Posterior cingulate gyrus (tissue), 11 donors: ENCODE measurements around the gene IL17A.

Experiments
- DNase-seq, 10 donors: peaks; one replicate each; pipeline versions ENCODE4 v3.0.0 to v3.0.0-alpha.2; 2020 to 2021; ENCODE audit warnings: mixed read lengths in 3 of 10
- intact Hi-C: fragments of 100-400 bp; cut with DNase I; formaldehyde crosslinking; loops from one replicate; pipeline ENCODE4 v1.15.1; 2023

The IL17A gene

DNA sequence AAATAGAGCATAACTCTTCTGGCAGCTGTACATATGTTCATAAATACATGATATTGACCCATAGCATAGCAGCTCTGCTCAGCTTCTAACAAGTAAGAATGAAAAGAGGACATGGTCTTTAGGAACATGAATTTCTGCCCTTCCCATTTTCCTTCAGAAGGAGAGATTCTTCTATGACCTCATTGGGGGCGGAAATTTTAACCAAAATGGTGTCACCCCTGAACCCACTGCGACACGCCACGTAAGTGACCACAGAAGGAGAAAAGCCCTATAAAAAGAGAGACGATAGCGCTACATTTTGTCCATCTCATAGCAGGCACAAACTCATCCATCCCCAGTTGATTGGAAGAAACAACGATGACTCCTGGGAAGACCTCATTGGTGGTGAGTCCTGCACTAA lies at the start of gene IL17A:
Gene IL17A (plus strand): TSS at position 301 of the 400 bp plus-strand sequence. CDS start 57 bp downstream, at position 358.
- DNase-seq, result no peak
- intact Hi-C loops, result no loop called here

DNA sequence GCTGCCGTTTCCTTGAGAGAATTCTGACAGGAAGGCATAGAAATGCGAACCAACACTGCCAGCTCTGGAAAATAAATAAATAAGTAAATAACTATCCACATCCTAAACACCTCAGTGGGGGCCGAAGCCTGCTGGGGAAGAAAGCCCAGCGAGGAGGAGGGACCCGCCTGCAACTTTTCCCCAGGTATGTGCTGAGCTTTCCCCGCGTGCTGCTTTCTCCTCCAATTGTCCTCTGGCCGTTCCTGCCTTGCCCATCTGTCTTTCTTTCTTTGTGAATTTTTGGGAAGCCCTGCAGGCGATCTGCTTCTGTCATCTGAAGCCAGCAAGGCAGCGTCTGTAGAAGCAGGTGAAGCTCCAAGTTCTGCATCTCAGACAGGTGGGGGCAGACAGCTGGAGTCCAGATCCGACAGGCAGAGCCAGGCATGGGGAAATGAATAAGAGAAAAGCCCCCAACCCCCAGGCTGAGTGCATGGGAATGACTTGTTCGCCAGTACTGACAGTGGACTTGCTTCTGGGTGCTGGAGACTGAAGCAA lies 49.2 kb upstream of the IL17A start:
- DNase-seq, result no peak
- intact Hi-C loops, result no loop called here

DNA sequence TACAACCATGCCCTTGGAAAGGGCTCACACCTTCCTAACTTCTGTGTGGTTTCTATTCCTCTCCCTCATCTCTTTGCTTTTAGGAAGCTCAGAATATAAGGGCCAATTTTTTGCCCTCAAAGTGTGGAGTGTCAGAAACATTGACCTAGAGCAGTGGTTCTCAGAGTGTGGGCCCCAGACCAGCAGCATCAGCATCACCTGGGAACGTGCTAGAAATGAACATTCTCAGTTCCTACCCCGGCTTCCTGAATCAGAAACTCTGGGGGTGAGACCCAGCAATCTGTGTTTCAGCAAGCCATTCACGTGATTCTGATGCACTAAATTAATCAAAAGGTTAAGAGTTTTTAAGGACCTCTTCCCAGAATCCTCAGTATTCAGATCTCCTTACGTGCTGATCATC lies 47.9 kb upstream of the IL17A start:
- DNase-seq, result no peak
- intact Hi-C loops, result no loop called here

DNA sequence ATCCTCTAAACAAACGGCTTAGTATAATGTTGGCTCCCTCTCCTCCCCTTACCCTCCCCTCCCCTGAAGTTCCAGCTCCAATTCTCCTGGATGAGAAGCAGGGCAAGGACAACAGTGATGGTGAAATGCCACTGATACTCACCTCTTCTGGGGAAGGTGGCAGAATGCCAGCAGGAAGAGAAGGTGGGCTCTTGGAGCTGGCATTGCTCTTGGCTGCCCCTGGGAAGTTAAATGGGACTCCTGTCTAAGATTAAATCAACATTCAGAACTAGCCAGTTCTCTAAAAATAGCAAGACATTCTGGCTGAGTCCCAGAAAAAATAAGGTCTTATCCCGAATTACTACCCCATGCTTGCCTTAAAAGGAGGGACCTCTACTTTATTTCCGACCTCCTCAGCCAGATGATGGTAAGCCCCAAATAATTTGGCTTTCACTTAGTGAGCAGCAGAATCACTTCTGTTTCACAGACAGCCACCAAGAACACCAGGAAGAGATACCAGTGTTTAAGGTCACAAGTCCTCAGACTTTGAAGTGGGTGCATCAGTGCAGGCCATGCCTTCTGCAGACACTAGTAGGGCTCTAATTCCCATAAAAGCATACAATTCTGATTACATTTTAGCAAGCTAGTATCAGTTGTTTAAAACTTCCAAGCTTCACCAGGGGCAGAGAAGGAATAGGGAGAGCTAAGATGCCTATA lies 46.0 kb upstream of the IL17A start:
- no peak for DNase-seq
- intact Hi-C loops, result no loop called here

DNA sequence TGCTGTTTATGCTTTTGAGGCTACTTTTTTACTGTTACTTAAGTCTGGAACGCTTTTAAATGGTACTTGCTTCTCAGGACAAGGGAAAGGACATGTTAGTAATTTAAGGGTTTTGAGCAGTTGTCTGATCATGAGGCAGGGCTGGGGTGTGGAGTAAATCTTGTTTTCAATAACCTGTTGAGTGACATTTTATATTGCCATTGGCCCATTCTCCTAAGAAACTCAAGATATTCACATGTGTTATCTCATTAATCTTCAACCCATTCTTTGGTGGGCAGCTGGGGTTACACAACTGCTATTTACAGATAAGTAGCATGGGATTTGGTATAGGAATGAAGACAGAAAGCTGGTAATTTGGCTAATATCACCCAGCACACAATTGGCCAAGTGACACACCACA lies 44.6 kb upstream of the IL17A start:
- no peak for DNase-seq
- intact Hi-C loops, result no loop called here

DNA sequence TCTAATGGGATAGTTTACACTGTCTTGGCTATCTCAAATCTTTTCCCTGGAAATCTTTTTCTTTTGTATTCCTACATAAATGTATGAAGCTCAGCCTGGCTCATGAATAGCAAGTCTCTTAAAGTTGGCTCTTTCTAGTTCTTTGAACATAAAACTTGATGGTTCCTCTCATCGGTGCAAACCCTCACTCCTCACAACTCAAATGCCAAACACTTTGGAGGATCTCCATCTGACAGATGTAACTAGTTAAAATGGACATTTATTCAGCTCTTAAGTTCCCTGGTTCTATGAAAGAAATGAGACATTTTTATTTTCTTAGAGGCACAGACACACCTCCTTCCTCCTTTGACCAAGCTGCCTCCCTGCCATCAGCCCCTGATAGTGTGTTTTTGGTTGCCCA lies 43.6 kb upstream of the IL17A start:
- DNase-seq, result no peak
- intact Hi-C loops, result no loop called here

DNA sequence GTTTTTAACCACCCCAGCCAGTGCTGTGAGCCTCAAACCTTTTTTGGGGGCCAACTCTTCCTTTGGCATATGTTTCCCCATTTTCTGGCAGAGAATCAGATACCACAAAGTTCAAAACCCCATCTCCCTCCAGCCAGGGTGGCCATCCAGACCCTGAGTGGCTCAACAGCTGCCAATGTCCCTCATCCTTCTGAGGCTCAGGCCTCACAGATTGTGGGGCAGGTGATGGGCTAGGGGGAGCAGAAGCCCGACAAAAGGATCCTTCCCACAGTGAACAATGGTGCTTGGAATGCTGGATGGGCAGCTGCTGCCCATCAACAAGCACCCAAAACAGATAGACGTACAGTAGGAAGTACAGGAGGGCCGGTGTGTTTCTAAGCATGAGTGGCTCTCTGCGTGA lies 42.6 kb upstream of the IL17A start:
- no peak for DNase-seq
- intact Hi-C loops, result no loop called here

DNA sequence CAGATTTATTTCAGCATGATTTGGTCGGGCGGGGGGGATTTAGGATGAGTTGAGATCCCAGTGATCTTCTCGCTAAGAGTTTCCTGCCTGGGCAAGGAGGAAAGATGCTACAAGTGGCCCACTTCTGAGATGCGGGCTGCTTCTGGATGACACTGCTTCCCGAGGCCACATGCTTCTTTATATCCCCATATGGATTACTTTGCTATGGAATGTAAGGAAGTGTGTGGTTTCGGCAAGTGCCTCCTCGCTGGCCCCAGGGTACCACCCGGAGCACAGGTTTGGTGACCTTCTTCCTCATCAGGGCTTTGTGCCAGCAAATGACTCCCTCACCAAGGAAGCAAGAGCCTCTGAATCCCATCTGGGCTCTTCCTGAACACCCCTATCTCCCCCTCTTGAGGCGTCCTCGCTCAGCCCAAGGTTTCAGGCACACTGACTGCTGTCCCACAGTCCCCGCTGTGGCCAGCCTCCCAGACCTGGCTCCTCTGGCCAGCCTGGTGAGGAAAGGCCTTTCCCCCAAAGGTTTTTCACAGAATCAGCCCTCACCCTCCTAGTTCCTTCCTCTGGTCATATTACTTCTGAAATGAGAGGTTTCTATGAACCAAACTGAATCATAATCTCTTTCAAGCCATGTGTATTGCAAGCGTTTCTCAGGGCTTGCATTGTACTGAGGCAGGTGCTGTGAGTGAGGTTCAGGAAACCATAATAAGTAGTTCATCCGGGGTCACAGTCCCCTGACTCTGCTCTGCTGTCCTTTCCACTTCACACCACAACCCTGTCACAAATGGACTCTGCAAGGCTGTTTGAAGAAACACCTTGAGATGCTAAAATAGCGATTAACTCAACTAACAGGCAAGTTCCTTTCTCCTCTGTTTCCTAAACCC lies 41.7 kb upstream of the IL17A start:
- intact Hi-C loops, result no loop called here
- DNase-seq, result no peak

DNA sequence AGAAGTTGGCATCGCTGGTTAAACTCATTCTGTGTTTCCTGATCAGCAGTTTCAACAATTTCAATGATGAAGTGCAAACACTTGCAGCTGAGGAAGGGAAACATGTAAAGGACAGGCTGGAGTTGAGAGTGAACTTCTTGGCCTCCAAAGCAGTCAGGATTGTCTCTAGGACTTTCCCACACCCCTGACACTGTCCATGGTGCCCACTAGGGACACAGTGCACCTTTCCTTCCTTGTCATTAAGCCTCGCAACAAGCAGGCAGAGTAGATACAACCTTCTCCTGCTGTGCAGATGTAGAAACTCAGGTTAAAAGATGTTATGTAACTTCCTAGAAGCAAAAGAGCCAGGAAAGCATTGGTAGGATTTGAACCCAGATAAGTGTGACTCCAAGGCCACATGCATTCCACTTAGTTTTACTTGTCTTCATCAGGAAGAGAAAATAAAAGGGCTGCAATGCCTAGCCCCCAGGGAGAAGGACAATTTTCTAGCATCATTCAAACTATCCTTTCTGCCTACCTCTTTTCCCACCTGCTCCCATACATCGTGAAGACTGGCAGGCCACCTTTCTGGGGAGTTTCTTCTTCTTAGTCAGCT lies 39.2 kb upstream of the IL17A start:
- no peak for DNase-seq
- intact Hi-C loops, result no loop called here

DNA sequence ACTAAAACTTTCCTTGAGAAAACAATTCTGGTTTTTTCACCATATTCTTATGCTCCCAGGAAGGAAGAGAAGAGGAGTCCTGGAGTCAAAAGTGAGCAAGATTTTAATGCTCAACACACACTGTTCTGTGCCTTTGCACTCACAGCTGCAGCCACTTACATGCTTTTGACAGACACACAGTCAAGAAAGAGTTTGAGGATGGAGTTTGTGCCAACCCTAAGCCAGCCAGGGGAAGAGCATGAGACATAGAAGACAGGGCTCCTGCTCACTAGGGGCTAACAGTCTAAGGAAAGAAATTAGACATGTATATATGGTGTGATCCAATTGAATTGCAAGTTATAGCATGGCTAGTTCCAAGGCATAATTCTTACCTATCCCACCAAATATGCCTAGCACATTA lies 37.1 kb upstream of the IL17A start:
- intact Hi-C loops, result no loop called here

DNA sequence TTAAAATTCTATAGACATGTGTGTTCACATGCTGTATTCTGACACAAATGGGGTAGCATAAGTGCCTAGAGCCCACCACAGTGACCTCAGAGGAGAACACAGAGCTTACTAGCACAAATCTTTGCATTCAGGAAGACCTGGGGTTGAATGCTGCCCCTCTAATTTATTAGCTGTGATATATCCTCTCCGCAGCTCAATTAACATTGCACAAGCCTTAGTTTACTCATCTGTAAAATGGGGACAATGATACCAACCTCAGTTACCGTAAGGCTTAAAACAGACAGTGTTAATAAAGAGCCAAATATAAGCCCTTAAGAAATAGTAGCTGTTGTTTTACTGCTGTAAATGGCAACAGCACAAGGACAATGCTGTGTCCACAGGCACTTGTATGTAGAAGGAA lies 36.2 kb upstream of the IL17A start:
- intact Hi-C loops, result no loop called here
- DNase-seq, result no peak

More for the DNA sequence above, 37.1 kb upstream of the IL17A start:
- DNase-seq, result no peak

DNA sequence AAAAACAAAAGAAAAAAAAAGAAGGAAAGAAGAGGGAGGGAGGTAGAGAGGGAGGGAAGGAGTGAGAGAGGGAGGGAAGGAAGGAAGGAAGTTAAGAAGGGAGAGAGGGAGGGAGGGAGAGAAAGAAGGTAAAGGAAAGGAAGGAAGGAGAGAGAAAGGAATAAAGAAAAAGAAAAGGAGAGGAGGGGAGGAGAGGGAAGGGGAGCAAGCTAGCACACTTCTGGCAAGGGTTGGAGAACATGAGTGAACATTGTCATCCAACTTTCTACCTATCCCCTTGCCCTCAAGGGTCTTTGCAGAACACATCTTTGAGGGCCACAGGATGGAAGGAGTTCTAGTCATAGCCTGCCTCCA lies 34.1 kb upstream of the IL17A start:
- DNase-seq, result no peak
- intact Hi-C loops, result no loop called here

DNA sequence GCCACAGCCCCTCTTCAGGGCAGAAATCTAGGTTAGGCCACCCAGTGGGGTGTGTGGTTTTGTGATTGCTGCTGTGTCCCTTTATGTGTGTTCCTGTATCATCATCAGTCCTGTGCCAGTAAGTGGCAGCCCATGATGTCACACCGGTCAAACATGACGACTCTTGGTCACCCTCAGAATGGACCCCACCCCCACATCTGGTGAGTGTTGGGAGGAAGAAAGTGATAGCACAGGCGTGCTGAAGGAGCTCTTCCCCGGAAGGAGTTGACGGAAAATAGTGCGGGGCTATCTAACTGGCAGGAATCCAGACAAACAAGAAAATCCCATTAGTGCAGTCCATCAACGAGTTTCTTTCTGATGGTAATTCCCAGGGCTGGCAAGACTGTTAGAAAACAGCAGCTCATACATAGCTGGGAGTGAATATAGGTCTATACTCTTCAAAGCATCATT lies 33.4 kb upstream of the IL17A start:
- intact Hi-C loops, result no loop called here
- no peak for DNase-seq

DNA sequence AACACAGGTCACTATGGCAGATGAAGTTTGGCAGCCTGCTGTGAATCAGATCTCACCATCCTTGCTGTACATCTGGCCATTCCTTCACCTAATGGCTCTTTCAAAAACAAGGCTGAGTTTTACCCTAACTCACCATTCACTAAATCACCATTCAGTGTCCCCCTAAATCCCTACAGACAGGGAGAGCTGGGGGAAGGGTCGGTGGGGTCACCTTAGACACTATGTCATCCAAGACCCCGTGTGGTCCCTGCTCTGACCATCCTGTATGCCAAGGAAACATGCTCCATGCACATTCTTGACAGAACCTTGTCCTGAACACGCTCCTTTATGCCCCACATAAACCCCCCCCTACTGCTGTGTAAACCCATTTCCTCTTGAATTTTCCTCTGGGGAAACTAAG lies 31.8 kb upstream of the IL17A start:
- intact Hi-C loops, result no loop called here

DNA sequence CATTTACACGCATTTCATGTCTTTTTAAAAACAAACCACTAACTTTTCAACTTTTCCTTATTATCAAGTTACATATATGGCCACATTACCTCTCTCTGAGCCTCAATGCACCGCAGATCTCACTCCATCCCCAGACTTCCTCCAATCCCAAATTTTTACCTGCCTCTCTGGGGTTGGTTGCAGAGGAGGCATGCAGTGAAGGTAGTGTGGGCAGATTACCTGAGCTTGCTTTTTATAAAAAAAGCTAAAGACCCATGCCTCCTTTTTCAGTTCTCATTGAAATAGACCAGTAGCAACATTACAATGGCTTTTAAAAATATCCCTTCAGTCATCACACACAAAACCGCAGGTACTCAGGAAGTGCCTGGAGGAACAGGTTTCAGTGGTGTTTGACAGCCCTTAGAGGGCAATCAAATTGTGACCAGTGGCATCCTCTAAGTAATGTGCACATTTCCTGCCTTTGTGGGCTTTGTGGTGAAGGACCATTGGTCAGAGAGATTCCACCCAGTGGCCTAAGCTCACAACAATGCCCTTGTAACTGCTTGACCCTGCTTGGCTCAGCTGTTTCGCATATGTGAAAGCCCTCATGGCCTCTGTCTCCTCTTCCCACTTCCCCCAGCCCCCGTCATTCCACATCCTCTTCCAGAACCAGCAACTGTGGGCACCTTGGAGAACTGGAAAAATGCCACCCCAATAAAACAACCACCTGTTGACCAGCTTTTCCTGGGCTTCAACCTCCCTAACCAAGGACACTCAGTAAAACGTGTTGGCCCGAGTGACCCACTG lies 30.2 kb upstream of the IL17A start:
- DNase-seq, result no peak

More for the DNA sequence above, 31.8 kb upstream of the IL17A start:
- DNase-seq, result no peak

DNA sequence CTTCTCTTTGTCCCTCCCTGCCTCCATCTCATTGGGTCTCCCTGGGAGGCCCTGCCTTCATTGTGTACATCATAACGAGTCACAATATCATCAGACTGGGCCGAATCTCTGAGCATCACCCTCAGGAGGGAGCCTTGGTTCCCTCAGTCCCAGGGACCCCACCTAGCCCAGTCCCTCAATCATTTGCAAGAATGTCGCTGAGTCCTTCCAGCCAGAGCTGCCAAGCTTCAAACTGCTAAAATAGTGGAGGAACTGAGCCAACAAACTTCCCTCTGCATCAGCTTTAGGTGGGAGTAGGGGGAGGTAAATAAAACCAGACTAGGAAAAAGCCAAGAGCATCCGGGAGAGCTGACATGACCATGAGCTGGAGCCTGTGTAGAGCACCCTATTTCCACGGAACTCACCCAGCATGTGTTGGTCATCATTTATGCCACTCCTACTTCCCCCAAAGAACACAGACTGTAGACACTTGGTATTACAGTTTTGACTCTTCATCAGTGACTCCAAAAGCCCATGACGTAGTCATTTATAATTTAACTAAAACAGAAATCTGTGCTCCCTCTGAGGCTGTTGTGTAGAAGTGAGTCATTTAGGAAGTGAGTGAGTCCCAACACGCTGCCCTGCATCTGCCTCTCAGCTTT lies 28.8 kb upstream of the IL17A start:
- intact Hi-C loops, result no loop called here
- DNase-seq, result no peak

More for the DNA sequence above, 30.2 kb upstream of the IL17A start:
- intact Hi-C loops, result no loop called here

DNA sequence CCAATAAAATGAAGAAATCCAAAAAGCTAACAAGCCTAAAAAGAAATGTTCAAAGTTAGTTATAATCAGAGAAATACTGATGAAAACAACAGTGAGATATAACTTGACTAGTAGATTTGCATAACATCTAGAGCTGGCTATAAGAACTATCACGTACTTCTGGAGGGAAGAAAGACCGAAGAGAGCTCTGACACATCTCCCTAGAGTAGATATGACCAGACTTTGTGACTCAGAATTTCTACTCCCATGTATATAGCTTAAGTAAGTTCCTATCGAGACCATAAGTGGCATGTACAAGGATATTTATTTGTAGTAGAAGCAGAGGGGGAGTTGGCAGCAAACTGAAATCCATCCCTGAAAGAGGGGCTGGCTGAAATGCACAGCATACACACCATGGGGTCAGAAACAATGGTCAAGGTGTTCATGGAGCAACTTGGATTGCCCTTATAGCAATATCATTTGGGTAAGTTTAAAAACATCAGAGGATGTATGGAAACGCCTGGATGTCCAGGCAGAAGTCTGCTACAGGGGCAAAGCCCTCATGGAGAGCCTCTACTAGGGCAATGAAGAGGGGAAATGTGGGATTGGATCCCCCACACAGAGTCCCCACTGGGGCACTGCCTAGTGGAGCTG lies 25.6 kb upstream of the IL17A start:
- DNase-seq, result no peak
- intact Hi-C loops, result no loop called here

DNA sequence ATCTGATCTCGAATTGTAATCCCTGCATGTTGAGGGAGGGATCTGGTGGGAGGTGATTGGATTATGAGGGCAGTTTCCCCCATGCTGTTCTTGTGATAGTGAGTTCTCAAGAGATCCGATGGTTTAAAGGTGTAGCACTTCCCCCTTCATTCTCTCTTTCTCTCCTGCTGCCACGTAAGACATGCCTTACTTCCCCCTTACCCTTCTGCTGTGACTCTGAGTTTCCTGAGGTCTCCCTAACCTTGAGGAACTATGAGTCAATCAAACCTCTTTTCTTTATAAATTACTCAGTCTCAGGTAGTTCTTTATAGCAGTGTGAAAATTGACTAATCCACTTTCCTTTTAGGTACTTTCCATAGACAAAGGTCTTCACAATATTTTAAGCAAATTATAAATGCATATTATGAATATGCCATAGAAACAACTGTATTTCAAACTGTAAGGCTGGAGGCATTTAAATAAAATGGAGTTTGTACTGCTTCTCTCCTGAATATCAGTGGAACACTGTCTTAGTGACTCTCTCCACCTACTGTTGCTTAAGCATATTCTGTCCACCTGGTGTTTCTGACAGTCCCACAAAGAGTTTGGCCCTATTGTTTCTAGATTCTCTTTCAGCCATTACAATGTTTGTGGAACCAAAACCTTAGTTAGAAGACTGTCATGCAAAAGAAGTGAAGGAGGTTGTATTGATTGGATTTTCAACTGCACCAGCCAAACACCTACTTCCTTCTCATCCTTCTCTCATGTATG lies 24.3 kb upstream of the IL17A start:
- no peak for DNase-seq
- intact Hi-C loops, result no loop called here
